GM19397 (cell line): ENCODE measurements around the gene MED19.
"Not testable (repeated sequence)": the region's sequence is repeated elsewhere in the genome, so short reads cannot be mapped to it uniquely, and the experiment has no call there.

Source experiments
- ATAC-seq: cut with Tn5 transposase; IDR thresholded peaks from one replicate; pipeline ENCODE4 v1.9.1; 2021; ENCODE audit warnings: mild to moderate bottlenecking, moderate library complexity; ENCODE audit not compliant: unreplicated experiment

The MED19 gene

GRCh38 chr11:57705432-57705831, 6.6 kb downstream of the MED19 start:
- ATAC-seq, result not testable (repeated sequence)

- ATAC-seq, result no peak
Measured at GRCh38 chr11:57704932-57705331, 7.1 kb downstream of the MED19 start.

GRCh38 chr11:57703341-57703740, 8.7 kb downstream of the MED19 start:
- ATAC-seq, result no peak

- ATAC-seq, result no peak
Measured at GRCh38 chr11:57700425-57700824, 11.6 kb downstream of the MED19 start.

GRCh38 chr11:57699813-57700212, 12.2 kb downstream of the MED19 start:
- no peak for ATAC-seq

GRCh38 chr11:57698843-57699365, 13.1 kb downstream of the MED19 start:
- no peak for ATAC-seq

GRCh38 chr11:57690474-57690873, 21.5 kb downstream of the MED19 start:
- not testable (repeated sequence) for ATAC-seq

GRCh38 chr11:57681168-57681567, 30.8 kb downstream of the MED19 start:
- no peak for ATAC-seq

GRCh38 chr11:57680552-57680874, 31.5 kb downstream of the MED19 start:
- no peak for ATAC-seq

- no peak for ATAC-seq
Measured at GRCh38 chr11:57679396-57679795, 32.6 kb downstream of the MED19 start.

GRCh38 chr11:57675176-57675941, 36.7 kb downstream of the MED19 start:
- ATAC-seq, result no peak

GRCh38 chr11:57674251-57674650, 37.8 kb downstream of the MED19 start:
- ATAC-seq, result no peak

- ATAC-seq, result peak; percentile 9
Measured at GRCh38 chr11:57668434-57668782, 43.6 kb downstream of the MED19 start.

- peak; percentile 86 for ATAC-seq
Measured at GRCh38 chr11:57667736-57668433, 44.1 kb downstream of the MED19 start, which contains the start of gene ZDHHC5. TSS of gene ZDHHC5 (plus strand) at chr11:57668114. CDS start at chr11:57673091, 4,977 bp downstream.

- ATAC-seq, result peak; percentile 59
Measured at GRCh38 chr11:57667117-57667735, 44.8 kb downstream of the MED19 start.

- no peak for ATAC-seq
Measured at GRCh38 chr11:57663975-57664374, 48.0 kb downstream of the MED19 start.

- ATAC-seq, result no peak
Measured at GRCh38 chr11:57662893-57663292, 49.1 kb downstream of the MED19 start.

- ATAC-seq, result no peak
Measured at GRCh38 chr11:57659669-57660068, 52.3 kb downstream of the MED19 start.

- ATAC-seq, result no peak
Measured at GRCh38 chr11:57658023-57658361, 54.0 kb downstream of the MED19 start.

- peak; percentile 99 for ATAC-seq
Measured at GRCh38 chr11:57657194-57658022, 54.6 kb downstream of the MED19 start, which contains the start of gene CLP1. TSS of gene CLP1 (plus strand) at chr11:57657762. CDS start at chr11:57659477, 1,715 bp downstream.

- ATAC-seq, result no peak
Measured at GRCh38 chr11:57656885-57657193, 55.2 kb downstream of the MED19 start.
